Peyer's patch (tissue), 4 donors: ENCODE results near the gene NSL1.

ENCODE experiments used
- POLR2A ChIP-seq, 2 donors: fragments of 450-650 bp; IDR thresholded peaks; one replicate each; pipeline ENCODE4 v1.5.1; 2017; ENCODE audit warnings: antibody characterized with exemption in 2 of 2, mild to moderate bottlenecking in 2 of 2, moderate library complexity in 2 of 2
- TF ChIP-seq, protein P1 (sequence below), 6 experiments: fragments of 450-650 bp in 4 of 6; fragments of 200-600 bp in 2 of 6; sonication (generic) in 1 of 6; IDR thresholded peaks; one replicate each; pipeline ENCODE4 v1.5.1; 2017 to 2019; ENCODE audit warnings: antibody characterized with exemption in 6 of 6, mild to moderate bottlenecking in 3 of 6, moderate library complexity in 1 of 6

DNA sequence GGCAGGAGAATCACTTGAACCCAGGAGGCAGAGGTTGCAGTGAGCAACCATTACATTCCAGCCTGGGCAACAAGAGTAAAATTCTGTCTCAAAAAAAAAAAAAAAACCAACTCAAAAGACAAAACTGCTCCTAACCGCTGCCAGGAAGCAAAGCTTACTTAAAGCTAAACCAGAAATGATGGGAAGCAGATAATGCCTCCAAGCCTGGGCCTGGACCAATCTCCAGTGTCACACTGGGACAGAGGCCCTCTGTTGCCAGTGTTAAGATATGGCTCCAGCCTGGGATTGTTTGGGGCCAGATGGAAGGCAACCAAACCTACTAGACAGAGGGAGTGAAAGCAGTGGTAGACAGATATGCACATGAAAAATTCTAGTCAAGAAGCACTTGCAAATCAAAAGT lies 36.9 kb downstream of the NSL1 start:
- TF ChIP-seq, protein P1, sequence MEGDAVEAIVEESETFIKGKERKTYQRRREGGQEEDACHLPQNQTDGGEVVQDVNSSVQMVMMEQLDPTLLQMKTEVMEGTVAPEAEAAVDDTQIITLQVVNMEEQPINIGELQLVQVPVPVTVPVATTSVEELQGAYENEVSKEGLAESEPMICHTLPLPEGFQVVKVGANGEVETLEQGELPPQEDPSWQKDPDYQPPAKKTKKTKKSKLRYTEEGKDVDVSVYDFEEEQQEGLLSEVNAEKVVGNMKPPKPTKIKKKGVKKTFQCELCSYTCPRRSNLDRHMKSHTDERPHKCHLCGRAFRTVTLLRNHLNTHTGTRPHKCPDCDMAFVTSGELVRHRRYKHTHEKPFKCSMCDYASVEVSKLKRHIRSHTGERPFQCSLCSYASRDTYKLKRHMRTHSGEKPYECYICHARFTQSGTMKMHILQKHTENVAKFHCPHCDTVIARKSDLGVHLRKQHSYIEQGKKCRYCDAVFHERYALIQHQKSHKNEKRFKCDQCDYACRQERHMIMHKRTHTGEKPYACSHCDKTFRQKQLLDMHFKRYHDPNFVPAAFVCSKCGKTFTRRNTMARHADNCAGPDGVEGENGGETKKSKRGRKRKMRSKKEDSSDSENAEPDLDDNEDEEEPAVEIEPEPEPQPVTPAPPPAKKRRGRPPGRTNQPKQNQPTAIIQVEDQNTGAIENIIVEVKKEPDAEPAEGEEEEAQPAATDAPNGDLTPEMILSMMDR (IDR thresholded peaks at IDR 0.05) = no peak
- no peak for TF ChIP-seq POLR2A (IDR thresholded peaks at IDR 0.05)
